BE2C (cell line): ENCODE measurements around the gene CLGN.

ENCODE experiments used
- DNase-seq: peaks from one replicate; pipeline ENCODE4 v3.0.0-alpha.2; 2020
- H3K27me3 ChIP-seq: fragments of 250-450 bp; sonication (Bioruptor Pico); 2 replicates; pipeline ENCODE4 v1.5.1; 2020; ENCODE audit warnings: mild to moderate bottlenecking
- H3K36me3 ChIP-seq: fragments of 250-450 bp; sonication (Bioruptor Pico); 2 replicates; pipeline ENCODE4 v1.5.1; 2020; ENCODE audit warnings: mild to moderate bottlenecking
- H3K4me1 ChIP-seq: fragments of 250-450 bp; sonication (Bioruptor Pico); 2 replicates; pipeline ENCODE4 v1.5.1; 2020
- H3K4me3 ChIP-seq: 2 replicates; pipeline ENCODE4 v1.5.1; 2011; ENCODE audit warnings: low read depth, low read length
- H3K9me3 ChIP-seq: fragments of 250-450 bp; sonication (Bioruptor Pico); 2 replicates; pipeline ENCODE4 v1.5.1; 2020
- CTCF ChIP-seq: IDR thresholded peaks from 2 replicates; pipeline ENCODE4 v1.5.1; 2012; ENCODE audit warnings: mild to moderate bottlenecking, low read depth, low read length

The CLGN gene

DNA sequence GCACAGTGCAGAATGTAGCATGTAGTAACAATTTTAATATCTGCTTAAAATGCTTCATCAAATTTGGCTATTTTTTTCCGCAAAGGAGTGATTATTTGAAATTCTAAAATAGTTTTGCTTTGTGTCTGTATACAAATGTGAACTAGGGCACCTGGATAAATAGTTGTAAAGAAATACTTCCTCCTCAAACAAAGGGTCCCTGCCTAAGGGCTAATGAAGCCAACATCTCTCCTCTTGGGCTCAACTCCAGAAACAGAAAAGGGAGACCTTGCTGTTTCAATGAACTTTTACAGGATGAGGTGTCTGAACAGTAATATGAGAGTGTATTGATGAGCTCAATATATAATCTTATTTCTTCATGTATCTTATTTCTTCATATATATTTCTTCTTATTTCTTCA is 84.8 kb downstream of the CLGN start:
- Histone ChIP-seq H3K27me3 (no peaks in the 10 kb centered on the region), H3K36me3 (no peaks in the 10 kb centered on the region), H3K9me3 (no peaks in the 10 kb centered on the region), H3K4me3 (no peak overlapping the region), H3K4me1 (no peaks in the 10 kb centered on the region)
- no peak for TF ChIP-seq CTCF
- no peak for DNase-seq
